Measurements from ENCODE around the gene HECW1. TPM values are rescaled to one million over a fixed set of nuclear protein-coding genes. Genes with fewer than 3 reads are reported as not detected.
"Not testable (repeated sequence)": the region's sequence is repeated elsewhere in the genome, so short reads cannot be mapped to it uniquely, and the experiment has no call there.

Gene HECW1
- total and polyA plus RNA-seq, 10 of the 15 experiments (the other 5 are each of a cell fraction or from before 2014, with no cell fraction given), result under 0.01 to 0.31 (median 0.04) TPM; not detected in 3

- POLR2A ChIA-PET; H3K9me3 ChIP-seq (replicated peaks; ENCODE audit: control insufficient read depth, insufficient read depth, low read length); DNase-seq (ENCODE audit: low read depth, low spot score); H2AFZ ChIP-seq (ENCODE audit: control insufficient read depth, low read depth, low read length); ATAC-seq; BruUV-seq (replicated peaks); H3K27ac ChIP-seq (ENCODE audit: control insufficient read depth, insufficient read depth); H3K9ac ChIP-seq (ENCODE audit: control insufficient read depth, insufficient read depth, low read length); RAD21 ChIA-PET (ENCODE audit: unreplicated experiment); H3K79me2 ChIP-seq (ENCODE audit: control insufficient read depth, insufficient read depth, low read length); H3K4me2 ChIP-seq (ENCODE audit: control insufficient read depth, insufficient read depth); H3K27me3 ChIP-seq (replicated peaks in 1 of 2; ENCODE audit: control insufficient read depth in 2 of 2, insufficient read depth in 2 of 2, low read length in 1 of 2); H3K4me3 ChIP-seq; H4K20me1 ChIP-seq (ENCODE audit: control insufficient read depth, insufficient read depth); FAIRE-seq; in situ Hi-C loops (cut with MboI); H3K36me3 ChIP-seq (ENCODE audit: control insufficient read depth in 2 of 2, insufficient read depth in 2 of 2, low read length in 1 of 2); H3K4me1 ChIP-seq (ENCODE audit: control insufficient read depth, insufficient read depth, low read length): not testable (repeated sequence)
- ChIA-PET CTCF (interaction anchor here (0.6 to 1.3 kb wide), 4 partner anchors 29 to 538 kb away, joined by 3 to 5 read pairs (median 4); no protein-coding TSS in a partner anchor), SMC1A (ENCODE audit: uncharacterized antibody, unreplicated experiment) (interaction anchor here (1.0 kb wide), 1 partner anchor 29 kb away, joined by 3 read pairs; no protein-coding TSS in a partner anchor)
- WGBS (ENCODE audit: insufficient coverage, insufficient replicate concordance, low lambda C conversion rate, missing lambda C conversion rate), result 61% methylated on average over 6 of the region's 6 CpGs
- intact Hi-C loops (cut with micrococcal nuclease; ENCODE audit: unreplicated experiment), result loop anchor here (5.0 kb wide), 1 partner anchor 85 kb away; no protein-coding TSS in a partner anchor
Observed at GRCh38 chr7:43137121-43137744, 24.8 kb downstream of the HECW1 start.

GRCh38 chr7:43137811-43138210 lies 25.4 kb downstream of the HECW1 start:
- ChIA-PET CTCF (interaction anchor here (0.6 to 0.8 kb wide), 2 partner anchors 33 to 538 kb away, joined by 3 to 4 read pairs; no protein-coding TSS in a partner anchor), POLR2A (no interaction called here), RAD21 (ENCODE audit: unreplicated experiment) (no interaction called here), SMC1A (ENCODE audit: uncharacterized antibody, unreplicated experiment) (interaction anchor here (0.6 kb wide), 1 partner anchor 829 kb away, joined by 3 read pairs; no protein-coding TSS in a partner anchor)
- intact Hi-C loops (cut with micrococcal nuclease; ENCODE audit: unreplicated experiment) (loop anchor here (5.0 kb wide), 1 partner anchor 84 kb away; no protein-coding TSS in a partner anchor), in situ Hi-C loops (cut with MboI) (no loop called here)
- 15% methylated on average over 3 of the region's 3 CpGs for WGBS (ENCODE audit: insufficient coverage, insufficient replicate concordance, low lambda C conversion rate, missing lambda C conversion rate)
- H2AFZ ChIP-seq (ENCODE audit: control insufficient read depth, low read depth, low read length), result no peak overlapping the region
- ATAC-seq, result no peak
- no TSS peak for BruUV-seq (replicated peaks)
- peaks cover 0 to 2% of the 10 kb centered on the region in 2 experiments; a peak in 2 of 4 replicates for H3K27me3 ChIP-seq (replicated peaks in 1 of 2; ENCODE audit: control insufficient read depth in 2 of 2, insufficient read depth in 2 of 2, low read length in 1 of 2)
- no peak for DNase-seq (ENCODE audit: low read depth, low spot score)
- no peak overlapping the region for H3K4me3 ChIP-seq
- H3K9me3 ChIP-seq (replicated peaks; ENCODE audit: control insufficient read depth, insufficient read depth, low read length), result no peaks in the 10 kb centered on the region; the same call in 2 of the 3 replicates
- no peak for FAIRE-seq
- no peak overlapping the region for H3K4me2 ChIP-seq (ENCODE audit: control insufficient read depth, insufficient read depth)
- H3K4me1 ChIP-seq (ENCODE audit: control insufficient read depth, insufficient read depth, low read length), result no peaks in the 10 kb centered on the region
- H3K27ac ChIP-seq (ENCODE audit: control insufficient read depth, insufficient read depth), result no peak overlapping the region
- no peaks in the 10 kb centered on the region for H3K79me2 ChIP-seq (ENCODE audit: control insufficient read depth, insufficient read depth, low read length)
- H3K36me3 ChIP-seq (ENCODE audit: control insufficient read depth in 2 of 2, insufficient read depth in 2 of 2, low read length in 1 of 2), result no peaks in the 10 kb centered on the region
- no peak overlapping the region for H3K9ac ChIP-seq (ENCODE audit: control insufficient read depth, insufficient read depth, low read length)
- H4K20me1 ChIP-seq (ENCODE audit: control insufficient read depth, insufficient read depth), result no peaks in the 10 kb centered on the region
- TF ChIP-seq BHLHE40 (IDR thresholded peaks at IDR 0.05; ENCODE audit: borderline replicate concordance in 1 of 2, low read depth in 2 of 2, low read length in 1 of 2) (no peak), E2F8 (IDR thresholded peaks at IDR 0.05; ENCODE audit: low read depth, partially characterized antibody) (no peak), HDAC6 (IDR thresholded peaks at IDR 0.05; ENCODE audit: unreplicated experiment) (no peak), TCF12 (IDR thresholded peaks at IDR 0.05; ENCODE audit: low read depth, low read length) (no peak), SMARCA5 (IDR thresholded peaks at IDR 0.05) (no peak), TARDBP (IDR thresholded peaks at IDR 0.05; ENCODE audit: borderline replicate concordance) (no peak), MTA3 (IDR thresholded peaks at IDR 0.05; ENCODE audit: borderline replicate concordance, low read length) (no peak), CTCF (IDR thresholded peaks at IDR 0.05 in 2 of 3, conservative IDR thresholded peaks at IDR 0.05 in 1 of 3; ENCODE audit: control insufficient read depth in 2 of 3, extremely low read depth in 1 of 3, insufficient read depth in 1 of 3, low read depth in 3 of 3, low read length in 3 of 3) (no peak), RAD21 (IDR thresholded peaks at IDR 0.05; ENCODE audit: insufficient read depth, low read depth, low read length) (no peak)

All from GM12878 (cell line).